Activated gamma-delta T cell treated with anti-CD3 and anti-CD28 coated beads, Interleukin-2, amount 50 U/mL, for 16 hours (primary cell): ENCODE measurements around the gene PRR19.

Experiments
- DNase-seq: peaks from one replicate; pipeline ENCODE4 v3.0.0-alpha.2; 2020; ENCODE audit warnings: low read depth

Gene PRR19

DNA sequence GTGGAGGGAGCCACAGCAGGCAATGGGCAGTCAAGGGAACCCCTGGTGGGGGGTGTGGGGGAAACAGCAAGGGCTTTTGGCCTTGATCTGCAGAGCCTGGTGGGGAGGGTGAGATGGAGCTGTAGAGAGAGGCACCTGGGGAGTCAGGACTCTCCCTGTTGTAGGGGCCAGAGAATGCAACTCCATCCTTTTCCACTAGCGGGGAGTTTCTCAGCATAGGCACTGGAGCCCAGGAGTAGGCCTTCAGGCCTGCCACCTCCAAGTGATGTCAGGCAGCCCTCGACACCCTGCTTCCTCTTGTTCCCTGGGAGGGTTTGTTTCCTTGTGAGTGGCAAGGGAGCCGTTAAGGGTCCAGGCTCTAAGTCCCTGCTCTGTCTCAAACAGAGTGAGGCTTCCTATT lies 48.5 kb downstream of the PRR19 start:
- no peak for DNase-seq

DNA sequence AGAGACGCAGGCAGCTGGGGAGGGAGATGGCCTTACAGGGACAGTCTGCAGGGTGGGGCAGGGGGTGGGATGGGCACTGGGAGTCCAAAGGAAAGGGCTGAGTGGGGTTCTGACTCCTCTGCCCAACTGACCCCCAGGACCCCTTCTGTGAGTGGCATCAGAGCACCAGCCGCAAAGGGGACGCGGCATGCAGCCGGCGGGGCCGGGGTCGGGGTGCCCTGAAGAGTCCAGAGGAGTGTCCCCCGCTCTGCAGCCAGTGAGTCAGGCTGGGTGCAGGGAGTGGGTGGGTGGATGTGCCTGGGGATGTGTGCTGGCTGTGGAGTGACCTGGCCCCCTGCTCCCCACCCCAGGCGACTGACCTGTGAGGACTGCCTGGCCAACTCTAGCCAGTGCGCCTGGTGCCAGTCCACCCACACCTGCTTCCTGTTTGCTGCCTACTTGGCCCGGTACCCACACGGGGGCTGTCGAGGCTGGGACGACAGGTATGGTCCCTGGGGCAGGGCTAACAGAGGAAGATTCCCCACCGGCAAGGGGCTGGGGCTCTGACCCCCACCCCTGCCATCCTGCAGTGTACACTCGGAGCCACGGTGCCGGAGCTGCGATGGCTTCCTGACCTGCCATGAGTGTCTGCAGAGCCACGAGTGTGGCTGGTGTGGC lies 49.3 kb downstream of the PRR19 start:
- no peak for DNase-seq

DNA sequence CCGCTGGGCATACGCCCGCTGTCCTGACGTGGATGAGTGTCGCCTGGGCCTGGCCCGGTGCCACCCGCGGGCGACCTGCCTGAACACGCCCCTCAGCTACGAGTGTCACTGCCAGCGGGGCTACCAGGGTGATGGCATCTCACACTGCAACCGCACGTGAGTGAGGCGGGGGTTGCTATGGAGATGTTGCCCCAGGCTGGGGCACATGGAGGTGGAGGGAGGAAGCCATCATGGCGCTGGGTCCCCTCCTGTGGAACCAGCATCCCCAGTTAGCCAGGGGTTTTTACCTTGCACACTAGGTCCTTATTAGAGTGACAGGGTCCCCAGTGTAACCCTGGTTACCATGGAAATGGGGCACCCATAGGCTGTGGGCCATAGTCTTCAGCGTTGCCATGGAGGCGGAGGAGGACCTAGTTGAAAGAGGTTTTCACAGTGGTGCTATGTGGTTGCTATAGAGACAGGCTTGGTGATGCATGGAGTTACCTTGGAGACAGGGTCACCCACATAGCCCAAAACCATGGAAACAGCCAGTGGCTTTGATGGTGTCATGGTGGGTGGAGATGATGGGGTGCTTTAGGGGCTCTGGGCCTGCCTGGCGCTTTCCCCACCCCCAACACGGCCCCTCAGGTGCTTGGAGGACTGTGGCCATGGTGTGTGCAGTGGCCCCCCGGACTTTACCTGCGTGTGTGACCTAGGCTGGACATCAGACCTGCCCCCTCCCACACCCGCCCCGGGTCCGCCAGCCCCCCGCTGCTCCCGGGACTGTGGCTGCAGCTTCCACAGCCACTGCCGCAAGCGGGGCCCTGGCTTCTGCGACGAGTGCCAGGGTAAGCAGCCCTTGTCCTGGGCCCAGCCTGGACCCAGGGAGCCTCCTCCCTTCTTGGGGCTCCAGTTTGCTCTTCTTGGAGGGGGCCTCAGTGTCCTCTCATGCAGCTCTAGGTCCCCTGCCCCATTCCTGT lies 50.6 kb downstream of the PRR19 start:
- DNase-seq = no peak

DNA sequence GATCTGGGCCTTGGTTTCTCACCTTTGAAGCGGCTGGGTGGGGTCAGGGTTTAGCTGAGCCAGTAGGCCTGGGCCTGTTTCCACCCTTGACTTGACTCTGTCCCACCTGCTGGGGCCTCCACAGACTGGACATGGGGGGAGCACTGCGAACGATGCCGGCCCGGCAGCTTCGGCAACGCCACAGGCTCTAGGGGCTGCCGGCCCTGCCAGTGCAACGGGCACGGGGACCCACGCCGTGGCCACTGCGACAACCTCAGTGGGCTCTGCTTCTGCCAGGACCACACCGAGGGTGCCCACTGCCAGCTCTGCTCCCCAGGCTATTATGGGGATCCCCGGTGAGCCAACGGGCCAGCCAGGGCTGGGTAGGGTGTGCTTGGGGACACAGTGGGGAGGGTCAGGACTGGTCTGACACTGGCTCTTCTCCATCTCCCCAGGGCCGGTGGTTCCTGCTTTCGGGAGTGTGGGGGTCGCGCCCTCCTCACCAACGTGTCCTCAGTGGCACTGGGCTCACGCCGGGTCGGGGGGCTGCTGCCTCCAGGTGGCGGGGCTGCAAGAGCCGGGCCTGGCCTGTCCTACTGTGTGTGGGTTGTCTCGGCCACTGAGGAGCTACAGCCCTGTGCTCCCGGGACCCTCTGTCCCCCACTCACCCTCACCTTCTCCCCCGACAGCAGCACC lies 51.5 kb downstream of the PRR19 start:
- no peak for DNase-seq

DNA sequence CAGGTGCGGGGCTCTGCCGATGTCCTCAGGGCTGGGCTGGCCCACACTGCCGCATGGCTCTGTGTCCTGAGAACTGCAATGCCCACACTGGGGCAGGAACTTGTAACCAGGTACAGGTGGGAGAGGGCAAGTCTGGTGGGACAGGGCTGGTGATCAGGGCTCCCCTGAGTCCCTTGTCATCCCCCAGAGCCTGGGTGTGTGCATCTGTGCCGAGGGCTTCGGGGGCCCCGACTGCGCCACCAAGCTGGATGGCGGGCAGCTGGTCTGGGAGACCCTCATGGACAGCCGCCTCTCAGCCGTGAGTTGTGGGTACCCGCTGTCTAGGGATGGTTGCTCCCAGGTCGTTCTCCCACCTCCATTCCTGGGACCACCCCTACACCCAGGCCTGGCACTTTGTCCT lies 54.0 kb downstream of the PRR19 start:
- DNase-seq = no peak

DNA sequence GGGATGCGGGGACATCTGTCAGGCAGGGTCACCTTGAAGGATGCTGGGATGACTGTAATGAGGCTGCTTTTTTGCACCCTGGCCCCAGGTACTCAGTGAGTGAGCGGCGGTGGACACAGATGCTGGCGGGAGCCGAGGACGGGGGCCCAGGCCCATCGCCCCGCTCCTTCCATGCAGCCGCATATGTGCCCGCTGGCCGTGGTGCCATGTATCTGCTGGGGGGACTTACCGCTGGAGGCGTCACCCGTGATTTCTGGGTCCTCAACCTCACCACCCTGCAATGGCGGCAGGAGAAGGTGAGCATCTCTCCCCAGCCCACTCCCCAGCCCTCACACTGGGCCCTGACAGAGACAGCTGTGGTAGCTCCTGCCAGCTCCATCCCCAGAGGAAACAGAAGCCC lies 54.8 kb downstream of the PRR19 start:
- no peak for DNase-seq

DNA sequence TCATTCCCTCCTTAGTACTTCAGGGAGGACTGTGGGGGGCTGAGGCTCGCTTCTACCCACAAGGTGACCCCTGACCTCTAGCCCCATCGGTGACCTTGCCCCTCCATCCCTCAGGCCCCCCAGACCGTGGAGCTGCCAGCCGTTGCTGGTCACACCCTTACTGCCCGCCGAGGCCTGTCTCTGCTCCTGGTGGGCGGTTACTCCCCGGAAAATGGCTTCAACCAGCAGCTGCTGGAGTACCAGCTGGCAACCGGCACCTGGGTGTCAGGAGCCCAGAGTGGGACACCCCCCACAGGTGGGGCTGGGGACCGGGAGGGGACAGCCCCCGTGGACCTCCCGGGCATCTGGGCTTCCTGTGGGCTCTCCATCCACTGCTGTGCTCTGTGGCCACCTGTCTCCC lies 55.4 kb downstream of the PRR19 start:
- DNase-seq = no peak
